PC-9 (cell line): ENCODE measurements around the gene FAM167B. TPM values are rescaled to one million over a fixed set of nuclear protein-coding genes. Genes with fewer than 3 reads are reported as not detected.
A peak's percentile ranks its signal among the peaks of the same experiment; 100 is the strongest.
"Not testable (repeated sequence)": the region's sequence is repeated elsewhere in the genome, so short reads cannot be mapped to it uniquely, and the experiment has no call there.

Experiments
- BruUV-seq: library from RNA; stranded (reverse); fragments of 400-500 nt; replicated peaks from 2 replicates; lab custom pipeline; 2021; lab: Mats Ljungman, UMichigan
- CTCF ChIA-PET: fragments of 300-600 bp; sonication (Branson Sonifier 250); formaldehyde crosslinking; loops from one replicate; lab custom pipeline; 2022; ENCODE audit warnings: antibody characterized with exemption; lab: Charles Lee
- POLR2A ChIA-PET: fragments of 300-600 bp; sonication (Branson Sonifier 250); formaldehyde crosslinking; loops from one replicate; lab custom pipeline; 2022; ENCODE audit warnings: antibody characterized with exemption; ENCODE audit not compliant: unreplicated experiment; lab: Charles Lee
- DNase-seq, 2 experiments: peaks; one replicate each; pipeline versions ENCODE4 v3.0.0 to v3.0.0-alpha.2; 2015 to 2022; ENCODE audit warnings: mixed read lengths in 1 of 2
- H2AFZ ChIP-seq: fragments of 200-600 bp; sonication (generic); 2 replicates; pipeline ENCODE4 v1.8.1; 2017; ENCODE audit warnings: antibody characterized with exemption
- H3F3A ChIP-seq: fragments of 200-600 bp; sonication (generic); 2 replicates; pipeline ENCODE4 v1.8.1; 2017; ENCODE audit warnings: antibody characterized with exemption, mild to moderate bottlenecking, low read depth; ENCODE audit not compliant: insufficient read depth
- H3K27ac ChIP-seq: fragments of 200-600 bp; sonication (generic); 2 replicates; pipeline ENCODE4 v1.6.1; 2016; ENCODE audit warnings: mixed run types
- H3K27me3 ChIP-seq: fragments of 200-600 bp; sonication (generic); 2 replicates; pipeline ENCODE4 v1.6.1; 2016; ENCODE audit warnings: low read depth, mixed run types; ENCODE audit not compliant: insufficient read depth
- H3K36me3 ChIP-seq: fragments of 200-600 bp; sonication (generic); 2 replicates; pipeline ENCODE4 v1.6.1; 2016; ENCODE audit warnings: low read depth, mixed run types
- H3K4me1 ChIP-seq: fragments of 200-600 bp; sonication (generic); replicated peaks from 2 replicates; pipeline ENCODE4 v1.6.1; 2016; ENCODE audit warnings: mixed run types; ENCODE audit not compliant: insufficient read depth
- H3K4me2 ChIP-seq: fragments of 200-600 bp; sonication (generic); 2 replicates; pipeline ENCODE4 v1.6.1; 2017; ENCODE audit warnings: mixed run types
- H3K4me3 ChIP-seq: fragments of 200-600 bp; sonication (generic); 2 replicates; pipeline ENCODE4 v1.6.1; 2016; ENCODE audit warnings: mixed run types
- H3K79me2 ChIP-seq: fragments of 200-600 bp; sonication (generic); 2 replicates; pipeline ENCODE4 v1.6.1; 2017; ENCODE audit warnings: low read depth, mixed run types
- H3K9me2 ChIP-seq: fragments of 200-600 bp; sonication (generic); 2 replicates; pipeline ENCODE4 v1.8.1; 2017; ENCODE audit warnings: mild to moderate bottlenecking; ENCODE audit not compliant: insufficient read depth
- H3K9me3 ChIP-seq: fragments of 200-600 bp; sonication (generic); 2 replicates; pipeline ENCODE4 v1.8.1; 2016; ENCODE audit warnings: low read depth; ENCODE audit not compliant: insufficient read depth
- H4K20me1 ChIP-seq: fragments of 200-600 bp; sonication (generic); 2 replicates; pipeline ENCODE4 v1.8.1; 2017; ENCODE audit not compliant: insufficient read depth
- CTCF ChIP-seq: fragments of 200-600 bp; sonication (generic); conservative IDR thresholded peaks from 2 replicates; pipeline ENCODE4 v1.6.1; 2017; ENCODE audit warnings: mixed run types, antibody characterized with exemption, mild to moderate bottlenecking, moderate library complexity
- EZH2 ChIP-seq: fragments of 200-600 bp; sonication (generic); IDR thresholded peaks from 2 replicates; pipeline ENCODE4 v1.8.0; 2017; ENCODE audit warnings: antibody characterized with exemption, low read depth
- intact Hi-C: fragments of 100-400 bp; cut with micrococcal nuclease; formaldehyde crosslinking; loops from one replicate; pipeline ENCODE4 v1.10.0; 2022; ENCODE audit not compliant: unreplicated experiment
- total RNA-seq: library from RNA; stranded (reverse); gene quantifications from 2 replicates; pipeline ENCODE4 v1.2.3, GENCODE V29; 2021

FAM167B gene
- total RNA-seq, 1 experiment from 2014 or later, result 1.6 TPM

- peaks cover 43% of the 10 kb centered on the region for H3K79me2 ChIP-seq
- peak overlapping the region; percentile 56 for H3K27ac ChIP-seq
- H3F3A ChIP-seq, result peaks cover 23% of the 10 kb centered on the region; the same call in 1 of the 2 replicates
- no peaks in the 10 kb centered on the region for H3K9me3 ChIP-seq
- POLR2A ChIA-PET, result interaction anchor here (0.5 to 0.9 kb wide), 4 partner anchors 46 to 938 kb away, joined by 3 to 19 read pairs (median 8); partner anchors contain the start of genes IQCC and PTP4A2
- H2AFZ ChIP-seq, result peak overlapping the region; percentile 86
- 0 out of 2 replicates have a peak, but pooled peaks cover 4% of the 10 kb centered on the region for H3K36me3 ChIP-seq
- peaks cover 34% of the 10 kb centered on the region for H3K4me1 ChIP-seq
- TF ChIP-seq EZH2, result no peak
- TF ChIP-seq CTCF, result no peak
- no peaks in the 10 kb centered on the region for H3K9me2 ChIP-seq
- DNase-seq, result peak; percentile 18 to 81
- H3K4me3 ChIP-seq, result peak overlapping the region; percentile 92
- CTCF ChIA-PET, result no interaction called here
- no peaks in the 10 kb centered on the region for H3K27me3 ChIP-seq
- peaks cover 3% of the 10 kb centered on the region; the same call in 1 of the 2 replicates for H4K20me1 ChIP-seq
- H3K4me2 ChIP-seq, result peak overlapping the region; percentile 63
- intact Hi-C loops, result no loop called here
- TSS peak; percentile 87 for BruUV-seq
These were observed 44.2 kb downstream of the FAM167B start for GRCh38 chr1:32291145-32291707.

- peaks cover 48% of the 10 kb centered on the region for H3K79me2 ChIP-seq
- H3K9me3 ChIP-seq, result no peaks in the 10 kb centered on the region
- intact Hi-C loops, result no loop called here
These were observed 44.9 kb downstream of the FAM167B start, which contains the start of gene HDAC1 for GRCh38 chr1:32291708-32292538. HDAC1 (plus strand) TSS chr1:32292083; CDS start chr1:32292170, 87 bp downstream.

GRCh38 chr1:32298211-32298610 lies 51.2 kb downstream of the FAM167B start:
- POLR2A ChIA-PET, DNase-seq, BruUV-seq, H3K27ac ChIP-seq, H3K27me3 ChIP-seq, H3K4me2 ChIP-seq, H3F3A ChIP-seq, H3K4me3 ChIP-seq, intact Hi-C loops, H3K9me2 ChIP-seq, H4K20me1 ChIP-seq, H2AFZ ChIP-seq, H3K4me1 ChIP-seq, H3K9me3 ChIP-seq: not testable (repeated sequence)
- CTCF ChIA-PET, result interaction anchor here (0.6 kb wide), 1 partner anchor 59 kb away, joined by 4 read pairs; no protein-coding TSS in a partner anchor
- Histone ChIP-seq H3K79me2 (peaks cover 68% of the 10 kb centered on the region), H3K36me3 (peaks cover 13% of the 10 kb centered on the region; the same call in 1 of the 2 replicates)

More at GRCh38 chr1:32291708-32292538, 44.9 kb downstream of the FAM167B start, which contains the start of gene HDAC1:
- Histone ChIP-seq H3K27me3 (no peaks in the 10 kb centered on the region), H3K4me1 (peaks cover 34% of the 10 kb centered on the region), H3K4me3 (peak within 1 kb of the TSS; percentile 92), H3K36me3 (0 out of 2 replicates have a peak, but pooled peaks cover 4% of the 10 kb centered on the region), H2AFZ (peak within 1 kb of the TSS; percentile 95), H3F3A (peaks cover 23% of the 10 kb centered on the region; the same call in 1 of the 2 replicates), H3K9me2 (no peaks in the 10 kb centered on the region), H3K27ac (peak within 1 kb of the TSS; percentile 56), H4K20me1 (peaks cover 3% of the 10 kb centered on the region; the same call in 1 of the 2 replicates), H3K4me2 (peak within 1 kb of the TSS; percentile 63)
- TF ChIP-seq EZH2 (no peak), CTCF (no peak)
- BruUV-seq, result no TSS peak
- ChIA-PET CTCF (no interaction called here), POLR2A (interaction anchor here (0.5 to 0.6 kb wide), 4 partner anchors 47 to 462 kb away, joined by 3 to 13 read pairs (median 6); partner anchors contain the start of genes IQCC and PTP4A2)
- DNase-seq, result peak; percentile 92 to 97

Other genes with a start within 250 kb of the FAM167B start
- 161 and 172 TPM in 2 replicates for gene KHDRBS1, start 233.4 kb upstream of the FAM167B start, total RNA-seq
- 26.0 and 27.2 TPM in 2 replicates for gene TMEM39B, start 174.3 kb upstream of the FAM167B start, total RNA-seq
- gene KPNA6, start 139.2 kb upstream of the FAM167B start, total RNA-seq, result 76.0 and 89.9 TPM in 2 replicates
- 32.0 and 45.8 TPM in 2 replicates for gene TXLNA, start 67.5 kb upstream of the FAM167B start, total RNA-seq
- 4.4 and 4.7 TPM in 2 replicates for gene CCDC28B, start 46.6 kb upstream of the FAM167B start, total RNA-seq
- 4.9 and 5.0 TPM in 2 replicates for gene IQCC, start 41.6 kb upstream of the FAM167B start, total RNA-seq
- not detected in 2 replicates for gene DCDC2B, start 38.1 kb upstream of the FAM167B start, total RNA-seq
- 14.1 and 18.1 TPM in 2 replicates for gene TMEM234, start 24.9 kb upstream of the FAM167B start, total RNA-seq
- 199 and 229 TPM in 2 replicates for gene EIF3I, start 24.8 kb upstream of the FAM167B start, total RNA-seq
- 2.0 and 2.6 TPM in 2 replicates for gene LCK, start 4.0 kb downstream of the FAM167B start, total RNA-seq
- gene HDAC1, start 44.9 kb downstream of the FAM167B start, total RNA-seq, result 131 and 171 TPM in 2 replicates
- 91.5 and 117 TPM in 2 replicates for gene MARCKSL1, start 89.0 kb downstream of the FAM167B start, total RNA-seq
- gene FAM229A, start 115.3 kb downstream of the FAM167B start, total RNA-seq, result 11.7 and 13.1 TPM in 2 replicates
- 3.8 and 3.9 TPM in 2 replicates for gene TSSK3, start 115.3 kb downstream of the FAM167B start, total RNA-seq
- gene BSDC1, start 147.2 kb downstream of the FAM167B start, total RNA-seq, result 74.0 and 76.2 TPM in 2 replicates
- gene ZBTB8B, start 217.8 kb downstream of the FAM167B start, total RNA-seq, result 0.05 and 0.09 TPM in 2 replicates